RPMI8226 (cell line): ENCODE results near the gene PAQR7.

Experiments used
- DNase-seq: peaks from one replicate; pipeline ENCODE4 v3.0.0-alpha.2; 2015

Gene PAQR7

GRCh38 chr1:25814549-25815087 is 60.9 kb downstream of the PAQR7 start:
- DNase-seq = no peak

- DNase-seq = peak; percentile 39
These were observed 61.6 kb downstream of the PAQR7 start for GRCh38 chr1:25813734-25814471.

GRCh38 chr1:25813071-25813733 is 62.3 kb downstream of the PAQR7 start:
- DNase-seq = no peak
